ENCODE data around the gene MAP1LC3B2. TPM values are rescaled to one million over a fixed set of nuclear protein-coding genes. Genes with fewer than 3 reads are reported as not detected.

MAP1LC3B2 gene
- total RNA-seq, 1 experiment from 2014 or later, result 1.9 TPM

DNA sequence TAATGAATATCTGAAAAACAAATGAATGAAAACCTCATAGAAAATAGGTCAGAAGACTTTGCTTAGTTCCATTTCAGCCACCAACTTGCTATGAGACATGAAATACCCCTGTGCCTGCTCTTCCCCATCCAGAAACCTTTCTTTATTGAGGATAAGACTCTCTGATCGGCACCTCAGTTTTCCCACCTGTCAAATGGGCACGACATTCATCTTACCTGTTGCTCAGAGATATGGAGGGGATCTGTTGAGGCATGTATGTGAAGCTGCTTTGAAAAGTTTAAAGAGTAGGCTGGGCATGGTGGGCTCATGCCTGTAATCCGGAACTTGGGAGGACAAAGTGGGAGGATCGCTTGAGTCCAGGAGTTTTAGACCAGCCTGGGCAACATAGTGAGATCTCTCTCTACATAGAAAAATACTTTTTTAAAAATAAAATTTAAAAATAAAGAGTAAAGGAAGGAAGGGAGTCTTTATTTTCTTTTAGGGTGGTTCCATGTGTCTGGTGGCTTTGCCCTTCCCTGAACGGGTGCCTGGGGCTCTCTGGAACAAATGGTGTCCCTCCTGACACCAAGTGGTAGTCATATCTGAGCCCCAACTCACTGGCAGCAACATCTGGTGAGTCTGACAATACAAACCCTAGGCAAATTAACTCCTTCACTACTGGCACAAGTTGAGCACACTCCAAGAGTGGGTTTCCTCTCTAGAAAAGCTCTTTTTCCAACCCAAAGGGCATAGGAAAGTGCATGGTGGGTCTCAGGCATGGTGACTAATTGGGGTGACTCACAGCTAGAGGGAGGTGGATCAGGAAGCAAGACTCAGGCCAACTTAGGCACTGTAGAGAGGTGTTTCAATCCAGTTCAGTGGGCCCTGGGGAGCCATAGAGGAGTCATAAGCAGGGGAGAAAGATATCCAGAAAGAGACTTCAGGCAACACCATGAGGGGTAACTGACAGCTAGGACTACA lies 42.1 kb downstream of the MAP1LC3B2 start:
- H3K36me3 ChIP-seq (ENCODE audit: control insufficient read depth, insufficient read depth, low read length), result no peaks in the 10 kb centered on the region
- in situ Hi-C loops (cut with HindIII; ENCODE audit: low pct_unique_long_range_greater_than_20kb, low sequenced_read_pairs), result no loop called here
- H3K4me1 ChIP-seq (ENCODE audit: control insufficient read depth, insufficient read depth, low read length), result peaks cover 28% of the 10 kb centered on the region
- no peaks in the 10 kb centered on the region for H3K9me3 ChIP-seq (ENCODE audit: control insufficient read depth, insufficient read depth, low read depth, low read length)
- POLR2A ChIA-PET, result no interaction called here
- TF ChIP-seq TCF7L2 (IDR thresholded peaks at IDR 0.05; ENCODE audit: low read depth, low read length) (no peak), SIN3A (IDR thresholded peaks at IDR 0.05; ENCODE audit: borderline replicate concordance, insufficient read depth, low read depth, low read length) (no peak)
- TF ChIP-seq, protein P1, sequence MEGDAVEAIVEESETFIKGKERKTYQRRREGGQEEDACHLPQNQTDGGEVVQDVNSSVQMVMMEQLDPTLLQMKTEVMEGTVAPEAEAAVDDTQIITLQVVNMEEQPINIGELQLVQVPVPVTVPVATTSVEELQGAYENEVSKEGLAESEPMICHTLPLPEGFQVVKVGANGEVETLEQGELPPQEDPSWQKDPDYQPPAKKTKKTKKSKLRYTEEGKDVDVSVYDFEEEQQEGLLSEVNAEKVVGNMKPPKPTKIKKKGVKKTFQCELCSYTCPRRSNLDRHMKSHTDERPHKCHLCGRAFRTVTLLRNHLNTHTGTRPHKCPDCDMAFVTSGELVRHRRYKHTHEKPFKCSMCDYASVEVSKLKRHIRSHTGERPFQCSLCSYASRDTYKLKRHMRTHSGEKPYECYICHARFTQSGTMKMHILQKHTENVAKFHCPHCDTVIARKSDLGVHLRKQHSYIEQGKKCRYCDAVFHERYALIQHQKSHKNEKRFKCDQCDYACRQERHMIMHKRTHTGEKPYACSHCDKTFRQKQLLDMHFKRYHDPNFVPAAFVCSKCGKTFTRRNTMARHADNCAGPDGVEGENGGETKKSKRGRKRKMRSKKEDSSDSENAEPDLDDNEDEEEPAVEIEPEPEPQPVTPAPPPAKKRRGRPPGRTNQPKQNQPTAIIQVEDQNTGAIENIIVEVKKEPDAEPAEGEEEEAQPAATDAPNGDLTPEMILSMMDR (IDR thresholded peaks at IDR 0.05), result no peak
- no peak for ATAC-seq
- DNase-seq (ENCODE audit: low read depth, low spot score), result no peak
- CTCF ChIA-PET, result no interaction called here
- BruUV-seq (replicated peaks), result no TSS peak
- intact Hi-C loops (cut with micrococcal nuclease; ENCODE audit: unreplicated experiment), result loop anchor here (5.0 kb wide), 1 partner anchor 324 kb away; the partner anchor contains the start of gene MED13L
- H3K27ac ChIP-seq (ENCODE audit: low read length), result peak overlapping the region; percentile 49
- no peaks in the 10 kb centered on the region for H3K27me3 ChIP-seq (ENCODE audit: control insufficient read depth, insufficient read depth, low read length)
- no peak overlapping the region for H3K4me3 ChIP-seq (ENCODE audit: low read depth in 2 of 2, low read length in 2 of 2)

DNA sequence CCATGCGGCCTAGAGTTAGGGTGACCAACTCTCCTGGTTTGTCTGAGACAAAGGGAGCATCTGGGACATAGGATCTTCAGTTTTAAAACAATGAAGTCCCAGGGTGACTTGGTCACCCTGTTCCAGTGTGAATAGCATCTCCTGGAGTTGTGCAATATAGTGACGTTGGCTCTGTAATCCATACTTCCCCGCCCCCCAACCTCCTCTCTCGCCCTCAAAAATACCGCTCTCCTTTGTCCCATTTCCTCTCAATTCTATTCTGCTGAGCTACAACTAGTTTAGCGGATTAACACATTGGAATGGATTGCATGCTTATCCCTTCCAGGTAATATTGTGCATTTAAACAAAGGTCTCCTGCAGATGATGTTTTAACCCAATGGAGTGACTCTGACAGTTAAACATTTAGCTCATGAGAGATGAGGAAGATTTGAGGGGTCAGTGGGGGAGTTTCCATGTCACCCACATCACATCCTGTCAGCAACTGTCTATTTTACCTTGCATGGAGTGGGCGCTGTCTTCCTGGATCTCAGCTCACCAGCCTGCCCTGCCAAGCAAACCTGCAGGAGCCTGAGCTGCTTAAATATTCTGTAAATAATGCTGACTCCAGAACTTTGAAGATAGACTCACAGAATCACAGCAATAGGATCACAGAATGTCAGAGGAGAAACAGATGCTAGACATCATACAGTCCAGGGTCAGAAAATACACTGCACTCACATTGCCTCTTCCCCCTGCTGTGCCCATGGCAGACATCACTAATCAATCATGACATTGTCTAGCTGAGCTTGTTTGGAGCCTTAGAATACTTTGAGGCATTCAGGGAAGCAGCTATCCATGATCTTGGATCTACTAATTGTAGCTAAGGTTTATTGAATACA lies 43.0 kb downstream of the MAP1LC3B2 start:
- intact Hi-C loops (cut with micrococcal nuclease; ENCODE audit: unreplicated experiment), result loop anchor here (5.0 kb wide), 1 partner anchor 325 kb away; the partner anchor contains the start of gene MED13L

More for the DNA sequence above, 43.0 kb downstream of the MAP1LC3B2 start:
- POLR2A ChIA-PET, result interaction anchor here (0.6 kb wide), 1 partner anchor 10 kb away, joined by 3 read pairs; no protein-coding TSS in a partner anchor
- Histone ChIP-seq H3K4me3 (ENCODE audit: low read depth in 2 of 2, low read length in 2 of 2) (no peak overlapping the region), H3K27ac (ENCODE audit: low read length) (no peak overlapping the region; the same call in 1 of the 2 replicates), H3K9me3 (ENCODE audit: control insufficient read depth, insufficient read depth, low read depth, low read length) (no peaks in the 10 kb centered on the region), H3K36me3 (ENCODE audit: control insufficient read depth, insufficient read depth, low read length) (no peaks in the 10 kb centered on the region), H3K4me1 (ENCODE audit: control insufficient read depth, insufficient read depth, low read length) (peaks cover 28% of the 10 kb centered on the region), H3K27me3 (ENCODE audit: control insufficient read depth, insufficient read depth, low read length) (no peaks in the 10 kb centered on the region)
- DNase-seq (ENCODE audit: low read depth, low spot score), result no peak
- no peak for TF ChIP-seq SIN3A (IDR thresholded peaks at IDR 0.05; ENCODE audit: borderline replicate concordance, insufficient read depth, low read depth, low read length)
- TF ChIP-seq, protein P2, sequence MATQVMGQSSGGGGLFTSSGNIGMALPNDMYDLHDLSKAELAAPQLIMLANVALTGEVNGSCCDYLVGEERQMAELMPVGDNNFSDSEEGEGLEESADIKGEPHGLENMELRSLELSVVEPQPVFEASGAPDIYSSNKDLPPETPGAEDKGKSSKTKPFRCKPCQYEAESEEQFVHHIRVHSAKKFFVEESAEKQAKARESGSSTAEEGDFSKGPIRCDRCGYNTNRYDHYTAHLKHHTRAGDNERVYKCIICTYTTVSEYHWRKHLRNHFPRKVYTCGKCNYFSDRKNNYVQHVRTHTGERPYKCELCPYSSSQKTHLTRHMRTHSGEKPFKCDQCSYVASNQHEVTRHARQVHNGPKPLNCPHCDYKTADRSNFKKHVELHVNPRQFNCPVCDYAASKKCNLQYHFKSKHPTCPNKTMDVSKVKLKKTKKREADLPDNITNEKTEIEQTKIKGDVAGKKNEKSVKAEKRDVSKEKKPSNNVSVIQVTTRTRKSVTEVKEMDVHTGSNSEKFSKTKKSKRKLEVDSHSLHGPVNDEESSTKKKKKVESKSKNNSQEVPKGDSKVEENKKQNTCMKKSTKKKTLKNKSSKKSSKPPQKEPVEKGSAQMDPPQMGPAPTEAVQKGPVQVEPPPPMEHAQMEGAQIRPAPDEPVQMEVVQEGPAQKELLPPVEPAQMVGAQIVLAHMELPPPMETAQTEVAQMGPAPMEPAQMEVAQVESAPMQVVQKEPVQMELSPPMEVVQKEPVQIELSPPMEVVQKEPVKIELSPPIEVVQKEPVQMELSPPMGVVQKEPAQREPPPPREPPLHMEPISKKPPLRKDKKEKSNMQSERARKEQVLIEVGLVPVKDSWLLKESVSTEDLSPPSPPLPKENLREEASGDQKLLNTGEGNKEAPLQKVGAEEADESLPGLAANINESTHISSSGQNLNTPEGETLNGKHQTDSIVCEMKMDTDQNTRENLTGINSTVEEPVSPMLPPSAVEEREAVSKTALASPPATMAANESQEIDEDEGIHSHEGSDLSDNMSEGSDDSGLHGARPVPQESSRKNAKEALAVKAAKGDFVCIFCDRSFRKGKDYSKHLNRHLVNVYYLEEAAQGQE (IDR thresholded peaks at IDR 0.05; ENCODE audit: insufficient read depth in 1 of 2, low read depth in 2 of 2, low read length in 1 of 2), result no peak
- no peak for TF ChIP-seq TCF7L2 (IDR thresholded peaks at IDR 0.05; ENCODE audit: low read depth, low read length)
- TF ChIP-seq, protein P1 (IDR thresholded peaks at IDR 0.05), result no peak
- TF ChIP-seq POLR2AphosphoS5 (IDR thresholded peaks at IDR 0.05; ENCODE audit: low read depth, low read length), result no peak
- ATAC-seq, result no peak
- CTCF ChIA-PET, result interaction anchor here (0.6 kb wide), 1 partner anchor 584 kb away, joined by 4 read pairs; no protein-coding TSS in a partner anchor
- BruUV-seq (replicated peaks), result no TSS peak
- in situ Hi-C loops (cut with HindIII; ENCODE audit: low pct_unique_long_range_greater_than_20kb, low sequenced_read_pairs), result no loop called here
